CD14-positive monocyte (primary cell): ENCODE measurements around the gene PRKX. TPM values are rescaled to one million over a fixed set of nuclear protein-coding genes. Genes with fewer than 3 reads are reported as not detected.

Experiments used
- DNase-seq, 3 donors: peaks; one replicate each; pipeline ENCODE4 v3.0.0-alpha.2; 2011 to 2022
- H2AFZ ChIP-seq: 2 replicates; pipeline ENCODE4 v1.6.0; 2012; ENCODE audit warnings: mild to moderate bottlenecking, low read depth, low read length, inconsistent platforms; ENCODE audit not compliant: insufficient read depth, poor library complexity, severe bottlenecking
- H3K27ac ChIP-seq, 2 donors: 1 replicate in 1 of 2; 2 replicates in 1 of 2; pipeline ENCODE4 v1.5.1; 2012 to 2013; ENCODE audit warnings: low read length in 2 of 2, control low read depth in 1 of 2, inconsistent platforms in 1 of 2, low read depth in 1 of 2, mild to moderate bottlenecking in 1 of 2
- H3K27me3 ChIP-seq, 2 donors: one replicate each; pipeline versions ENCODE4 v1.6.0 to v1.6.1; 2011 to 2013; ENCODE audit warnings: low read length in 2 of 2; ENCODE audit not compliant: control insufficient read depth in 2 of 2, insufficient read depth in 2 of 2
- H3K36me3 ChIP-seq, 2 donors: replicated peaks in 1 of 2; 1 replicate in 1 of 2; 2 replicates in 1 of 2; pipeline versions ENCODE4 v1.5.1 to v1.6.1; 2012 to 2013; ENCODE audit warnings: low read length in 2 of 2, control low read depth in 1 of 2, inconsistent platforms in 1 of 2, mild to moderate bottlenecking in 1 of 2; ENCODE audit not compliant: insufficient read depth in 2 of 2, control insufficient read depth in 1 of 2
- H3K4me1 ChIP-seq, 2 donors: 1 replicate in 1 of 2; 2 replicates in 1 of 2; pipeline versions ENCODE4 v1.5.1 to v1.6.1; 2012 to 2013; ENCODE audit warnings: low read length in 2 of 2, control low read depth in 1 of 2, inconsistent platforms in 1 of 2, mild to moderate bottlenecking in 1 of 2, moderate library complexity in 1 of 2; ENCODE audit not compliant: insufficient read depth in 2 of 2, control insufficient read depth in 1 of 2
- H3K4me2 ChIP-seq: replicated peaks from 2 replicates; pipeline ENCODE3; 2012; ENCODE audit warnings: low read length, moderate library complexity, mild to moderate bottlenecking; ENCODE audit not compliant: poor library complexity, severe bottlenecking; ENCODE audit errors: extremely low read depth
- H3K4me3 ChIP-seq, 3 experiments: fragments of 200-600 bp in 1 of 3; sonication (generic) in 1 of 3; replicated peaks in 1 of 3; 1 replicate in 2 of 3; 2 replicates in 1 of 3; pipeline ENCODE4 v1.5.1; 2011 to 2013; ENCODE audit warnings: low read length in 3 of 3, mild to moderate bottlenecking in 3 of 3, control low read depth in 2 of 3, low read depth in 2 of 3, inconsistent platforms in 1 of 3, moderate library complexity in 1 of 3
- H3K79me2 ChIP-seq: 2 replicates; pipeline ENCODE4 v1.6.0; 2012; ENCODE audit warnings: mild to moderate bottlenecking, control low read depth, inconsistent platforms, low read length, moderate library complexity; ENCODE audit not compliant: insufficient read depth
- H3K9ac ChIP-seq: 2 replicates; pipeline ENCODE4 v1.6.0; 2017; ENCODE audit warnings: low read length, mild to moderate bottlenecking; ENCODE audit not compliant: insufficient read depth, poor library complexity, severe bottlenecking
- H3K9me3 ChIP-seq, 2 donors: replicated peaks in 1 of 2; 1 replicate in 1 of 2; 2 replicates in 1 of 2; pipeline versions ENCODE4 v1.5.1 to v1.6.1; 2012 to 2013; ENCODE audit warnings: low read length in 2 of 2, control low read depth in 1 of 2; ENCODE audit not compliant: control insufficient read depth in 1 of 2, insufficient read depth in 1 of 2
- H4K20me1 ChIP-seq: 2 replicates; pipeline ENCODE4 v1.6.0; 2012; ENCODE audit warnings: mild to moderate bottlenecking, low read length, control low read depth, moderate library complexity; ENCODE audit not compliant: insufficient read depth
- H3K27ac Mint-ChIP-seq, 7 donors: one replicate each; pipeline ENCODE4 v1.8.0; 2020; ENCODE audit warnings: mild to moderate bottlenecking in 7 of 7, mixed read lengths in 7 of 7, moderate library complexity in 6 of 7, inconsistent platforms in 2 of 7
- H3K27me3 Mint-ChIP-seq, 3 donors: one replicate each; pipeline ENCODE4 v1.8.0; 2021 to 2022; ENCODE audit warnings: low read depth in 3 of 3, mild to moderate bottlenecking in 3 of 3, mixed read lengths in 3 of 3, moderate library complexity in 3 of 3, inconsistent platforms in 1 of 3
- H3K36me3 Mint-ChIP-seq, 2 donors: one replicate each; pipeline ENCODE4 v1.8.0; 2020; ENCODE audit warnings: mixed read lengths in 2 of 2, inconsistent platforms in 1 of 2, mild to moderate bottlenecking in 1 of 2
- H3K4me1 Mint-ChIP-seq: one replicate; pipeline ENCODE4 v1.8.0; 2020; ENCODE audit warnings: mild to moderate bottlenecking, mixed read lengths
- H3K4me3 Mint-ChIP-seq, 2 donors: one replicate each; pipeline ENCODE4 v1.8.0; 2020; ENCODE audit warnings: mild to moderate bottlenecking in 2 of 2, mixed read lengths in 2 of 2, moderate library complexity in 1 of 2
- H3K9me3 Mint-ChIP-seq, 7 donors: one replicate each; pipeline ENCODE4 v1.8.0; 2020 to 2022; ENCODE audit warnings: mixed read lengths in 7 of 7, mild to moderate bottlenecking in 6 of 7, moderate library complexity in 6 of 7, inconsistent platforms in 2 of 7
- CTCF ChIP-seq: fragments of 200-600 bp; IDR thresholded peaks from one replicate; pipeline ENCODE4 v1.8.0; 2022; ENCODE audit warnings: antibody characterized with exemption, mild to moderate bottlenecking
- WGBS: methylation state at CpG from one replicate; pipeline ENCODE4 v1.1.5; 2013; ENCODE audit warnings: missing lambda C conversion rate; ENCODE audit not compliant: insufficient coverage; 5-methylcytosine and 5-hydroxymethylcytosine counted together
- intact Hi-C, 2 donors: fragments of 100-400 bp; cut with micrococcal nuclease; formaldehyde crosslinking; loops; one replicate each; pipeline versions ENCODE4 v1.15.0 to v1.15.1; 2023
- polyA plus RNA-seq, 3 donors: library from polyadenylated mRNA; depleted of rRNA in 1 of 3; unstranded in 2 of 3; stranded (reverse) in 1 of 3; fragments of 300-500 nt in 2 of 3; fragments of >200 nt in 1 of 3; fragmentation: Illumina TruSeq in 2 of 3; gene quantifications; 1 replicate in 2 of 3; 2 replicates in 1 of 3; pipeline ENCODE4 v1.2.3, GENCODE V29; 2012 to 2021

Gene PRKX
- polyA plus RNA-seq, 3 donors = 41.6 to 47.0 (median 46.2) TPM

- Histone ChIP-seq H3K4me1 (no peaks in the 10 kb centered on the region), H3K9me3 (no peaks in the 10 kb centered on the region), H3K9ac (no peak overlapping the region), H4K20me1 (no peaks in the 10 kb centered on the region), H3K27me3 (no peaks in the 10 kb centered on the region), H3K27ac (no peak overlapping the region), H3K36me3 (peaks cover 7 to 62% of the 10 kb centered on the region in 2 donors), H2AFZ (no peak overlapping the region), H3K4me2 (no peak overlapping the region), H3K4me3 (no peak overlapping the region), H3K79me2 (no peaks in the 10 kb centered on the region)
- peak in 1 of 3 donors; percentile 12 for DNase-seq
- peaks cover 0 to 3% (median 2%) of the 10 kb centered on the region in 3 donors for H3K27me3 Mint-ChIP-seq
- peaks cover 14 to 57% of the 10 kb centered on the region in 2 donors for H3K36me3 Mint-ChIP-seq
- no peak overlapping the region for H3K27ac Mint-ChIP-seq
- no peak overlapping the region for H3K4me3 Mint-ChIP-seq
- peaks cover 0 to 6% (median 2%) of the 10 kb centered on the region in 7 donors for H3K9me3 Mint-ChIP-seq
- intact Hi-C loops = no loop called here
- no peaks in the 10 kb centered on the region for H3K4me1 Mint-ChIP-seq
- TF ChIP-seq CTCF = no peak
- WGBS = no CpG with 5 or more reads among the region's 2 CpGs
These were observed 74.2 kb downstream of the PRKX start for GRCh38 chrX:3639236-3639635.

- intact Hi-C loops = no loop called here
- peak in 2 of 3 donors; percentile 8 to 21 for DNase-seq
- H3K9ac ChIP-seq = no peak overlapping the region
- H3K4me1 ChIP-seq = no peaks in the 10 kb centered on the region
- no peaks in the 10 kb centered on the region for H3K9me3 ChIP-seq
- no peak overlapping the region for H3K27ac ChIP-seq
- Mint-ChIP-seq H3K4me3 (no peak overlapping the region), H3K36me3 (peaks cover 10 to 55% of the 10 kb centered on the region in 2 donors), H3K9me3 (peaks cover 0 to 3% (median 0%) of the 10 kb centered on the region in 7 donors), H3K27ac (no peak overlapping the region), H3K27me3 (peaks cover 0 to 3% (median 2%) of the 10 kb centered on the region in 3 donors), H3K4me1 (no peaks in the 10 kb centered on the region)
- H3K27me3 ChIP-seq = no peaks in the 10 kb centered on the region
- no peaks in the 10 kb centered on the region for H4K20me1 ChIP-seq
- H3K4me3 ChIP-seq = no peak overlapping the region
- peaks cover 7 to 58% of the 10 kb centered on the region in 2 donors for H3K36me3 ChIP-seq
- peak; percentile 46 for TF ChIP-seq CTCF
- WGBS = no CpG with 5 or more reads among the region's 6 CpGs
- H2AFZ ChIP-seq = no peak overlapping the region
- no peaks in the 10 kb centered on the region for H3K79me2 ChIP-seq
- H3K4me2 ChIP-seq = no peak overlapping the region
These were observed 75.1 kb downstream of the PRKX start for GRCh38 chrX:3638280-3638873.
